Stimulated activated naive CD8-positive, alpha-beta T cell treated with anti-CD3 and anti-CD28 coated beads, Interleukin-15, amount 100 ng/mL, for 72 hours (primary cell): Measurements from ENCODE around the gene CCNT2.

ENCODE experiments used
- ATAC-seq: fragments of 150-1000 bp; cut with Tn5 transposase; 2 replicates; pipeline ENCODE4 v1.10.0; 2021; ENCODE audit warnings: mild to moderate bottlenecking, moderate library complexity
- DNase-seq, 2 donors: peaks; one replicate each; pipeline ENCODE4 v3.0.0; 2021 to 2022
- H3K27ac Mint-ChIP-seq, 2 donors: one replicate each; pipeline ENCODE4 v1.8.0; 2022; ENCODE audit warnings: mild to moderate bottlenecking in 2 of 2, mixed read lengths in 2 of 2, moderate library complexity in 2 of 2
- H3K27me3 Mint-ChIP-seq: one replicate; pipeline ENCODE4 v1.8.0; 2022; ENCODE audit warnings: mixed read lengths
- H3K4me1 Mint-ChIP-seq: one replicate; pipeline ENCODE4 v1.8.0; 2022; ENCODE audit warnings: mild to moderate bottlenecking, mixed read lengths
- H3K4me3 Mint-ChIP-seq, 2 donors: one replicate each; pipeline ENCODE4 v1.8.0; 2022; ENCODE audit warnings: mild to moderate bottlenecking in 2 of 2, mixed read lengths in 2 of 2, moderate library complexity in 1 of 2
- H3K9me3 Mint-ChIP-seq, 2 donors: one replicate each; pipeline ENCODE4 v1.8.0; 2022; ENCODE audit warnings: mixed read lengths in 2 of 2

The CCNT2 gene

GRCh38 chr2:134982603-134983002 lies 64.0 kb downstream of the CCNT2 start:
- Mint-ChIP-seq H3K27ac (no peak overlapping the region), H3K27me3 (peaks cover 11% of the 10 kb centered on the region)
- ATAC-seq: no peak

GRCh38 chr2:134985061-134985460 lies 66.4 kb downstream of the CCNT2 start:
- Mint-ChIP-seq H3K4me3 (no peak overlapping the region), H3K4me1 (peaks cover 9% of the 10 kb centered on the region), H3K27me3 (peaks cover 10% of the 10 kb centered on the region), H3K9me3 (peaks cover 0 to 8% of the 10 kb centered on the region in 2 donors), H3K27ac (no peak overlapping the region)
- no peak for DNase-seq
- ATAC-seq: no peak

More at GRCh38 chr2:134982603-134983002, 64.0 kb downstream of the CCNT2 start:
- Mint-ChIP-seq H3K9me3 (peaks cover 0 to 8% of the 10 kb centered on the region in 2 donors), H3K4me3 (no peak overlapping the region), H3K4me1 (peaks cover 9% of the 10 kb centered on the region)
- no peak for DNase-seq

DNA sequence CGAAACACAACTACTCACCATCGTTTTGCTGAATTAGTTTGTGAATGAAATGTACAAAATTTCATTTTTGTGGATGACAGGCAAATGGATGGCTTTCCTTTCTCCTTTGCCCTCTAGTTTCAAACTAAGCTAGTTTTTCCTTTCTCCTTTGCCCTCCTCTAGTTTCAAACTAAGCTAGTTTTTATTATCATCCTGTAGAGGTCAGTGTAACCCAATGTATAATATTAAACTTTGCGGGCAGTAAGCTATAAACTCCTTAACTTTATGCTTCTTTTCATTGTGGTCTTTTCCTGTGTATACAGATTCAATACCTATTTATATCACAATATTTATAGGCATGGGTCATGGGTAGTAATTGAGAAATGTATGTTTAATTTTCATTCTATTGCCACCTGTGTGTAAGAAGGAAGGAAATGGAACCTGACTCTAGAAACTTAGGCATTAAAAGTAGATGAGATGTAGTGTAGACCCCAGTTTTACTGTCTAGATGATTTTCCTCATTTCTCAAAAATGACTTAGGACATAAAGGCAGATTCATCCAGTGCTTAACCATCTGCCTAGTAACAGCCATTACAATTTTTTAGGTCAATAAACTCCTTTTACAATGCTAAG lies 70.5 kb downstream of the CCNT2 start:
- Mint-ChIP-seq H3K27me3 (peaks cover 10% of the 10 kb centered on the region), H3K4me3 (no peak overlapping the region), H3K4me1 (no peaks in the 10 kb centered on the region), H3K9me3 (peaks cover 0 to 3% of the 10 kb centered on the region in 2 donors), H3K27ac (no peak overlapping the region)
- no peak for DNase-seq
- no peak for ATAC-seq

DNA sequence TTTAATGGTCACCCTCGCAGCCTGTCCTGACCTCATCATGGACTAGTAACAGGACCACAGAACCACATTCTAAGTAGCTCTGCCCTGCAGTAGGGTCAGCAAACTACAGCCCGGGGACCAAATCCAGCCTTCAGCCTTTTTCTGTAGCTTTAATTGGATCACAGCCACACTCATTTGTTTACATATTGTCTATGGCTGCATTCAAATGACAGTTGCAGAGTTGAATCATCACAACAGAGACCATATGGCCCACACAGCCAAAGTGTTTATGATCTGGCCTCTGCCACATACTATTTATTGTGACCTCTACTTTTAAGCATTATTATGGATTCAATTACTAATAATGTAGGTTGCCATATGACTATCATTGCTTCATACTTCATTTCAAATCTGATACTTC lies 80.9 kb downstream of the CCNT2 start:
- peaks cover 5% of the 10 kb centered on the region for H3K27me3 Mint-ChIP-seq
- ATAC-seq: no peak
- H3K27ac Mint-ChIP-seq: no peak overlapping the region
- H3K9me3 Mint-ChIP-seq: no peaks in the 10 kb centered on the region
- DNase-seq: no peak
- H3K4me3 Mint-ChIP-seq: no peak overlapping the region
- peaks cover 5% of the 10 kb centered on the region for H3K4me1 Mint-ChIP-seq

- Mint-ChIP-seq H3K27me3 (peaks cover 14% of the 10 kb centered on the region), H3K27ac (no peak overlapping the region)
- no peak for ATAC-seq
Observed at GRCh38 chr2:135002836-135003235, 84.2 kb downstream of the CCNT2 start.

GRCh38 chr2:135004005-135004746 lies 85.6 kb downstream of the CCNT2 start:
- Mint-ChIP-seq H3K27ac (no peak overlapping the region), H3K4me3 (peak overlapping the region in 1 of 2 donors; percentile 70)

More at GRCh38 chr2:135002836-135003235, 84.2 kb downstream of the CCNT2 start:
- DNase-seq: no peak
- Mint-ChIP-seq H3K9me3 (no peaks in the 10 kb centered on the region), H3K4me1 (peaks cover 7% of the 10 kb centered on the region), H3K4me3 (no peak overlapping the region)

GRCh38 chr2:135005753-135006152 lies 87.1 kb downstream of the CCNT2 start:
- Mint-ChIP-seq H3K4me3 (no peak overlapping the region), H3K9me3 (no peaks in the 10 kb centered on the region), H3K4me1 (peaks cover 7% of the 10 kb centered on the region), H3K27me3 (peaks cover 14% of the 10 kb centered on the region), H3K27ac (no peak overlapping the region)
- ATAC-seq (no peak), DNase-seq (no peak)

More at GRCh38 chr2:135004005-135004746, 85.6 kb downstream of the CCNT2 start:
- H3K4me1 Mint-ChIP-seq: peaks cover 7% of the 10 kb centered on the region
- DNase-seq: peak; percentile 63 to 72
- H3K27me3 Mint-ChIP-seq: peaks cover 14% of the 10 kb centered on the region
- no peaks in the 10 kb centered on the region for H3K9me3 Mint-ChIP-seq
- ATAC-seq: peak; percentile 98
